Peyer's patch (tissue), 4 donors: Measurements from ENCODE around the gene SLC30A7.

Experiments used
- POLR2A ChIP-seq, 2 donors: fragments of 450-650 bp; IDR thresholded peaks; one replicate each; pipeline ENCODE4 v1.5.1; 2017; ENCODE audit warnings: antibody characterized with exemption in 2 of 2, mild to moderate bottlenecking in 2 of 2, moderate library complexity in 2 of 2
- TF ChIP-seq, protein P1 (sequence below), 6 experiments: fragments of 450-650 bp in 4 of 6; fragments of 200-600 bp in 2 of 6; sonication (generic) in 1 of 6; IDR thresholded peaks; one replicate each; pipeline ENCODE4 v1.5.1; 2017 to 2019; ENCODE audit warnings: antibody characterized with exemption in 6 of 6, mild to moderate bottlenecking in 3 of 6, moderate library complexity in 1 of 6

DNA sequence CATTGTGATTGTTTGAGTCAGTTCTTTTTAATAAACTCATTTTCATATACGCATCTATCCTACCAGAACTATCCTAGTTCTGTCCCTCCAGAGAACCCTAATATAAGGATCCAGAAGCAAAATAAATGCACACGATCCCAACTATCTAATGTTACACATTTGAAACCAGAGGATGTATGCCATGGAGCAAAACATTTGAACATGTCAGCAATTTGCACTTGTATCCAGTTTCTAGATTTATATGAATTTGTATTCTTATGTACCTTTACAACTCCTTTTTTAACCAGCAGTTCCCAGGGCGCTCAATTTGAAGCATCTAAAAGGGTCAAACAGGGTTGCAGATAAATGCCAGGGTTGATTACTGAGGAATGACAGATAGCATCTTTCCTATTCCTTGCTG is 3.3 kb upstream of the SLC30A7 start:
- TF ChIP-seq, protein P1, sequence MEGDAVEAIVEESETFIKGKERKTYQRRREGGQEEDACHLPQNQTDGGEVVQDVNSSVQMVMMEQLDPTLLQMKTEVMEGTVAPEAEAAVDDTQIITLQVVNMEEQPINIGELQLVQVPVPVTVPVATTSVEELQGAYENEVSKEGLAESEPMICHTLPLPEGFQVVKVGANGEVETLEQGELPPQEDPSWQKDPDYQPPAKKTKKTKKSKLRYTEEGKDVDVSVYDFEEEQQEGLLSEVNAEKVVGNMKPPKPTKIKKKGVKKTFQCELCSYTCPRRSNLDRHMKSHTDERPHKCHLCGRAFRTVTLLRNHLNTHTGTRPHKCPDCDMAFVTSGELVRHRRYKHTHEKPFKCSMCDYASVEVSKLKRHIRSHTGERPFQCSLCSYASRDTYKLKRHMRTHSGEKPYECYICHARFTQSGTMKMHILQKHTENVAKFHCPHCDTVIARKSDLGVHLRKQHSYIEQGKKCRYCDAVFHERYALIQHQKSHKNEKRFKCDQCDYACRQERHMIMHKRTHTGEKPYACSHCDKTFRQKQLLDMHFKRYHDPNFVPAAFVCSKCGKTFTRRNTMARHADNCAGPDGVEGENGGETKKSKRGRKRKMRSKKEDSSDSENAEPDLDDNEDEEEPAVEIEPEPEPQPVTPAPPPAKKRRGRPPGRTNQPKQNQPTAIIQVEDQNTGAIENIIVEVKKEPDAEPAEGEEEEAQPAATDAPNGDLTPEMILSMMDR (IDR thresholded peaks at IDR 0.05): no peak
- TF ChIP-seq POLR2A (IDR thresholded peaks at IDR 0.05): no peak
